Mucosa of descending colon (tissue), 3 donors: ENCODE measurements around the gene TASP1. TPM values are rescaled to one million over a fixed set of nuclear protein-coding genes. Genes with fewer than 3 reads are reported as not detected.
"Not testable (repeated sequence)": the region's sequence is repeated elsewhere in the genome, so short reads cannot be mapped to it uniquely, and the experiment has no call there.

Experiments used
- ATAC-seq: fragments of 200-7000 bp; cut with Tn5 transposase; one replicate; pipeline ENCODE4 v1.9.1; 2020; ENCODE audit warnings: mild to moderate bottlenecking, moderate library complexity
- DNase-seq, 3 donors: peaks; one replicate each; pipeline ENCODE4 v3.0.0-alpha.2; 2020
- H3K36me3 ChIP-seq: fragments of 200-600 bp; one replicate; pipeline ENCODE4 v1.8.0; 2021; ENCODE audit warnings: low read depth, mild to moderate bottlenecking
- H3K4me1 ChIP-seq: fragments of 200-600 bp; one replicate; pipeline ENCODE4 v1.8.0; 2021; ENCODE audit warnings: low read depth, mild to moderate bottlenecking
- H3K4me3 ChIP-seq: fragments of 200-600 bp; one replicate; pipeline ENCODE4 v1.8.0; 2021; ENCODE audit warnings: mild to moderate bottlenecking
- H3K9me3 ChIP-seq: fragments of 200-600 bp; one replicate; pipeline ENCODE4 v1.8.0; 2021; ENCODE audit warnings: mild to moderate bottlenecking
- CTCF ChIP-seq: fragments of 200-600 bp; IDR thresholded peaks from one replicate; pipeline ENCODE4 v1.8.0; 2022; ENCODE audit warnings: antibody characterized with exemption, mild to moderate bottlenecking
- intact Hi-C, 2 donors: fragments of 100-400 bp; cut with DNase I in 1 of 2; cut with micrococcal nuclease in 1 of 2; formaldehyde crosslinking; loops; one replicate each; pipeline versions ENCODE4 v1.11.0 to v1.11.1; 2022; cut with DNase I, micrococcal nuclease
- total RNA-seq, 3 donors: library from RNA; stranded (reverse); fragmentation: NEBNext Ultra II Directional in 2 of 3; extraction: Animal tissue kit (Norgen Biotek cat#: 25700) in 2 of 3; gene quantifications; one replicate each; pipeline versions ENCODE4 v1.2.1 to v1.2.4, GENCODE V29; 2021 to 2023
- donor health status: DM: no; HTN: no; CAD: no; lungs with moderate emphysema.
- donor health status: DM: no; HTN: no; CAD: no.
- donor health status: DM: no; HTN: yes; CAD: no.

The TASP1 gene
- total RNA-seq, 3 donors from 2014 or later: 13.3 to 15.0 (median 13.8) TPM

- DNase-seq (no peak), ATAC-seq (no peak)
- Histone ChIP-seq H3K4me1 (no peaks in the 10 kb centered on the region), H3K4me3 (no peak overlapping the region), H3K36me3 (no peaks in the 10 kb centered on the region), H3K9me3 (peaks cover 18% of the 10 kb centered on the region)
- intact Hi-C loops: no loop called here
- TF ChIP-seq CTCF: no peak
These were observed 255.9 kb downstream of the TASP1 start for GRCh38 chr20:13382786-13383185.

GRCh38 chr20:13380497-13381229 is 258.1 kb downstream of the TASP1 start:
- DNase-seq, H3K36me3 ChIP-seq, H3K4me1 ChIP-seq, ATAC-seq, intact Hi-C loops, H3K4me3 ChIP-seq: not testable (repeated sequence)
- peaks cover 27% of the 10 kb centered on the region for H3K9me3 ChIP-seq

- no peak for ATAC-seq
- no peak for DNase-seq
- intact Hi-C loops: no loop called here
- Histone ChIP-seq H3K4me3 (no peak overlapping the region), H3K9me3 (peaks cover 21% of the 10 kb centered on the region), H3K4me1 (no peaks in the 10 kb centered on the region), H3K36me3 (no peaks in the 10 kb centered on the region)
- no peak for TF ChIP-seq CTCF
These were observed 265.3 kb downstream of the TASP1 start for GRCh38 chr20:13373400-13373799.

- DNase-seq: no peak
- Histone ChIP-seq H3K36me3 (no peaks in the 10 kb centered on the region), H3K9me3 (no peaks in the 10 kb centered on the region)
These were observed 274.2 kb downstream of the TASP1 start for GRCh38 chr20:13364278-13365170.

GRCh38 chr20:13363473-13363872 is 275.3 kb downstream of the TASP1 start:
- Histone ChIP-seq H3K9me3 (no peaks in the 10 kb centered on the region), H3K4me3 (no peak overlapping the region), H3K36me3 (no peaks in the 10 kb centered on the region), H3K4me1 (no peaks in the 10 kb centered on the region)
- ATAC-seq (no peak), DNase-seq (no peak)
- intact Hi-C loops: no loop called here
- TF ChIP-seq CTCF: no peak

More at GRCh38 chr20:13364278-13365170, 274.2 kb downstream of the TASP1 start:
- no peak overlapping the region for H3K4me3 ChIP-seq
- no peaks in the 10 kb centered on the region for H3K4me1 ChIP-seq
- no peak for TF ChIP-seq CTCF
- no peak for ATAC-seq
- intact Hi-C loops: no loop called here

GRCh38 chr20:13362165-13362564 is 276.6 kb downstream of the TASP1 start:
- DNase-seq, H3K4me1 ChIP-seq, H3K9me3 ChIP-seq, ATAC-seq, H3K4me3 ChIP-seq, intact Hi-C loops, H3K36me3 ChIP-seq: not testable (repeated sequence)

GRCh38 chr20:13358936-13359335 is 279.8 kb downstream of the TASP1 start:
- intact Hi-C loops, ATAC-seq, H3K36me3 ChIP-seq, H3K4me1 ChIP-seq, H3K9me3 ChIP-seq, H3K4me3 ChIP-seq, DNase-seq: not testable (repeated sequence)

- H3K4me1 ChIP-seq, DNase-seq, H3K9me3 ChIP-seq, H3K36me3 ChIP-seq, ATAC-seq, intact Hi-C loops, H3K4me3 ChIP-seq: not testable (repeated sequence)
These were observed 280.9 kb downstream of the TASP1 start for GRCh38 chr20:13357782-13358181.
